Tibial nerve (tissue), 3 donors: Measurements from ENCODE around the gene HOXB9.

ENCODE experiments used
- POLR2A ChIP-seq, 2 donors: fragments of 450-650 bp; IDR thresholded peaks; one replicate each; pipeline ENCODE4 v1.6.1; 2017; ENCODE audit warnings: antibody characterized with exemption in 2 of 2, mild to moderate bottlenecking in 2 of 2, moderate library complexity in 2 of 2
- TF ChIP-seq, protein P1 (sequence below), 5 experiments: fragments of 200-600 bp in 3 of 5; fragments of 450-650 bp in 2 of 5; sonication (generic) in 3 of 5; IDR thresholded peaks; one replicate each; pipeline ENCODE4 v1.5.1; 2016 to 2019; ENCODE audit warnings: antibody characterized with exemption in 5 of 5, mild to moderate bottlenecking in 3 of 5, moderate library complexity in 2 of 5

DNA sequence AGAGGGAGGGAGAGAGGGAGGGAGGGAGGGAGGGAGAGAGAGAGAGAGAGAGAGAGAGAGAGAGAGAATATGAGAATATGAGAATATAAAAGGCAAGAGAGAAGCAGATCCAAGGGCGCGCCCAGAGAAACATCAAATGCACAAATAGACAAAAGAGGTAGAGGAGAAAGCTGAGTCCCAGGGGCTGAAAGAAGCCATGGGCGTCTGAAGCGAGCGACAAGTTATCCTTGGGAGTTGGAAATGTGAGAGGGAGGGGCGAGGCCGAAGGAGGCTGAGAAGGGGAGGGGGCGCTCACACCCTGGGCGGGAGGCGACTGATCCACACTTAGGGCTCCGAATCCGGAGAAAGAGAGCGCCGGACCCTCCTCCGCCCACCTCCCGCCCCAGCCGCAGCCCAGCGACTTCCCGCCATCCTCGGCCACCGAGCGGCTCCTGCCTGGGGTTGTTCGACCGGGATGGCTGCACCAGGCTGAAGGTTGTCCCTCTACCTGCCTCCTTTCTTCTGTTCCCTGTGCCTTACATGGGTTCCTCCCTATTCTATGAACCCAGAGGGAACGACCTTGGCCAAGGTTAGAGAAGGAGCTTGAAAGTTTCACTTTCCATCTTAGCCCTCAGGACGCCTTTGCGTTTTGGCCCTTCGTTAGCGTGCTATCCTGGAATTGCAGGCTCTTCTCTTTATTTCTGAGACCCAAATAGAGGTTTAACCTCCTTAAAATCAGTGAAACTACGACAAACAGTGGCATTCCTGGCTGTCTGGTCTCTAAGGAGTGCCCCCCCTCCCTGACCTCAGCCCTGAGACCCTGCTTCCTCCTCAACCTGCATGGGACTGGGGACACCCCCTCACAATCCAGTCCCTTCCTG lies 21.2 kb upstream of the HOXB9 start:
- TF ChIP-seq, protein P1, sequence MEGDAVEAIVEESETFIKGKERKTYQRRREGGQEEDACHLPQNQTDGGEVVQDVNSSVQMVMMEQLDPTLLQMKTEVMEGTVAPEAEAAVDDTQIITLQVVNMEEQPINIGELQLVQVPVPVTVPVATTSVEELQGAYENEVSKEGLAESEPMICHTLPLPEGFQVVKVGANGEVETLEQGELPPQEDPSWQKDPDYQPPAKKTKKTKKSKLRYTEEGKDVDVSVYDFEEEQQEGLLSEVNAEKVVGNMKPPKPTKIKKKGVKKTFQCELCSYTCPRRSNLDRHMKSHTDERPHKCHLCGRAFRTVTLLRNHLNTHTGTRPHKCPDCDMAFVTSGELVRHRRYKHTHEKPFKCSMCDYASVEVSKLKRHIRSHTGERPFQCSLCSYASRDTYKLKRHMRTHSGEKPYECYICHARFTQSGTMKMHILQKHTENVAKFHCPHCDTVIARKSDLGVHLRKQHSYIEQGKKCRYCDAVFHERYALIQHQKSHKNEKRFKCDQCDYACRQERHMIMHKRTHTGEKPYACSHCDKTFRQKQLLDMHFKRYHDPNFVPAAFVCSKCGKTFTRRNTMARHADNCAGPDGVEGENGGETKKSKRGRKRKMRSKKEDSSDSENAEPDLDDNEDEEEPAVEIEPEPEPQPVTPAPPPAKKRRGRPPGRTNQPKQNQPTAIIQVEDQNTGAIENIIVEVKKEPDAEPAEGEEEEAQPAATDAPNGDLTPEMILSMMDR (IDR thresholded peaks at IDR 0.05), result no peak
- TF ChIP-seq POLR2A (IDR thresholded peaks at IDR 0.05), result no peak
